CD8-positive, alpha-beta memory T cell (primary cell): ENCODE measurements around the gene FAAP20. TPM values are rescaled to one million over a fixed set of nuclear protein-coding genes. Genes with fewer than 3 reads are reported as not detected.

ENCODE experiments used
- CTCF ChIA-PET: fragments of 350-600 bp; sonication (Branson Sonifier 250); formaldehyde crosslinking; loops from one replicate; lab custom pipeline; 2021; ENCODE audit warnings: antibody characterized with exemption; lab: Charles Lee
- POLR2A ChIA-PET: fragments of 350-600 bp; sonication (Branson Sonifier 250); formaldehyde crosslinking; loops from one replicate; lab custom pipeline; 2021; ENCODE audit warnings: antibody characterized with exemption; lab: Charles Lee
- DNase-seq, 5 donors: peaks; one replicate each; pipeline versions ENCODE4 v3.0.0 to v3.0.0-alpha.2; 2020 to 2022; ENCODE audit warnings: mixed read lengths in 1 of 5
- H3K27ac ChIP-seq: one replicate; pipeline ENCODE4 v1.7.0; 2013; ENCODE audit warnings: low read depth, mild to moderate bottlenecking, low read length, moderate library complexity
- H3K27me3 ChIP-seq: 2 replicates; pipeline ENCODE4 v1.7.0; 2013; ENCODE audit warnings: low read length, mild to moderate bottlenecking; ENCODE audit not compliant: insufficient read depth, poor library complexity, severe bottlenecking
- H3K36me3 ChIP-seq: 2 replicates; pipeline ENCODE4 v1.7.0; 2013; ENCODE audit warnings: mild to moderate bottlenecking, low read length, moderate library complexity; ENCODE audit not compliant: insufficient read depth
- H3K4me1 ChIP-seq: 2 replicates; pipeline ENCODE4 v1.7.0; 2013; ENCODE audit warnings: mild to moderate bottlenecking, low read length, moderate library complexity; ENCODE audit not compliant: insufficient read depth
- H3K4me3 ChIP-seq: 2 replicates; pipeline ENCODE4 v1.7.0; 2013; ENCODE audit warnings: mild to moderate bottlenecking, low read length
- H3K9me3 ChIP-seq: 2 replicates; pipeline ENCODE4 v1.7.0; 2013; ENCODE audit warnings: mild to moderate bottlenecking, low read length
- H3K27ac Mint-ChIP-seq, 8 donors: one replicate each; pipeline ENCODE4 v1.8.0; 2020 to 2021; ENCODE audit warnings: mixed read lengths in 8 of 8, mild to moderate bottlenecking in 6 of 8, inconsistent platforms in 3 of 8, moderate library complexity in 3 of 8
- H3K27me3 Mint-ChIP-seq, 2 donors: one replicate each; pipeline ENCODE4 v1.8.0; 2020 to 2021; ENCODE audit warnings: mixed read lengths in 2 of 2, mild to moderate bottlenecking in 1 of 2, moderate library complexity in 1 of 2
- H3K36me3 Mint-ChIP-seq, 3 donors: one replicate each; pipeline ENCODE4 v1.8.0; 2020 to 2021; ENCODE audit warnings: mixed read lengths in 3 of 3, inconsistent platforms in 1 of 3, mild to moderate bottlenecking in 1 of 3
- H3K4me1 Mint-ChIP-seq, 3 donors: one replicate each; pipeline ENCODE4 v1.8.0; 2020 to 2021; ENCODE audit warnings: mixed read lengths in 3 of 3, inconsistent platforms in 1 of 3, mild to moderate bottlenecking in 1 of 3
- H3K4me3 Mint-ChIP-seq, 7 donors: one replicate each; pipeline ENCODE4 v1.8.0; 2020 to 2021; ENCODE audit warnings: mixed read lengths in 7 of 7, mild to moderate bottlenecking in 6 of 7, moderate library complexity in 4 of 7, inconsistent platforms in 2 of 7
- H3K9me3 Mint-ChIP-seq, 5 donors: one replicate each; pipeline ENCODE4 v1.8.0; 2020 to 2022; ENCODE audit warnings: mixed read lengths in 5 of 5, mild to moderate bottlenecking in 3 of 5, moderate library complexity in 2 of 5, inconsistent platforms in 1 of 5
- polyA plus RNA-seq: library from polyadenylated mRNA; unstranded; fragments of 300-500 nt; fragmentation: Illumina TruSeq; gene quantifications from one replicate; pipeline ENCODE4 v1.2.3, GENCODE V29; 2021
- total RNA-seq, 2 experiments: library from RNA; stranded (reverse); gene quantifications; one replicate each; pipeline ENCODE4 v1.2.3, GENCODE V29; 2021

The FAAP20 gene
- total and polyA plus RNA-seq, 3 experiments from 2014 or later, result 65.0 to 72.5 (median 66.4) TPM

- peaks cover 16 to 25% (median 16%) of the 10 kb centered on the region in 3 donors for H3K4me1 Mint-ChIP-seq
- Histone ChIP-seq H3K4me1 (peaks cover 27% of the 10 kb centered on the region), H3K36me3 (no peaks in the 10 kb centered on the region), H3K4me3 (no peak overlapping the region), H3K27ac (no peak overlapping the region), H3K9me3 (no peaks in the 10 kb centered on the region), H3K27me3 (no peaks in the 10 kb centered on the region)
- H3K9me3 Mint-ChIP-seq, result no peaks in the 10 kb centered on the region
- POLR2A ChIA-PET, result no interaction called here
- CTCF ChIA-PET, result interaction anchor here (0.9 to 2.3 kb wide), 4 partner anchors 28 to 181 kb away, joined by 3 to 14 read pairs (median 7); no protein-coding TSS in a partner anchor
- no peaks in the 10 kb centered on the region for H3K27me3 Mint-ChIP-seq
- peak overlapping the region in 2 of 8 donors; percentile 15 to 66 for H3K27ac Mint-ChIP-seq
- H3K36me3 Mint-ChIP-seq, result no peaks in the 10 kb centered on the region
- no peak for DNase-seq
- no peak overlapping the region for H3K4me3 Mint-ChIP-seq
Measured at GRCh38 chr1:2201062-2201461, 6.5 kb upstream of the FAAP20 start.

- ChIA-PET CTCF (interaction anchor here (0.7 to 2.3 kb wide), 7 partner anchors 25 to 348 kb away, joined by 3 to 14 read pairs (median 5); no protein-coding TSS in a partner anchor), POLR2A (interaction anchor here (1.0 to 1.2 kb wide), 2 partner anchors 29 to 115 kb away, joined by 3 to 4 read pairs; no protein-coding TSS in a partner anchor)
- Histone ChIP-seq H3K36me3 (no peaks in the 10 kb centered on the region), H3K4me1 (peaks cover 23% of the 10 kb centered on the region), H3K27ac (no peak overlapping the region), H3K27me3 (no peaks in the 10 kb centered on the region), H3K4me3 (no peak overlapping the region), H3K9me3 (no peaks in the 10 kb centered on the region)
- Mint-ChIP-seq H3K4me1 (peaks cover 16 to 22% (median 16%) of the 10 kb centered on the region in 3 donors), H3K4me3 (no peak overlapping the region), H3K9me3 (no peaks in the 10 kb centered on the region), H3K36me3 (no peaks in the 10 kb centered on the region), H3K27ac (peak overlapping the region in 4 of 8 donors; percentile 81 to 96 (median 92)), H3K27me3 (no peaks in the 10 kb centered on the region)
- no peak for DNase-seq
Measured at GRCh38 chr1:2200308-2200943, 5.9 kb upstream of the FAAP20 start.

- Mint-ChIP-seq H3K27ac (peak overlapping the region; percentile 87 to 99 (median 94)), H3K4me1 (peaks cover 16 to 22% (median 16%) of the 10 kb centered on the region in 3 donors), H3K36me3 (no peaks in the 10 kb centered on the region), H3K9me3 (no peaks in the 10 kb centered on the region), H3K4me3 (peak overlapping the region; percentile 80 to 91 (median 82)), H3K27me3 (no peaks in the 10 kb centered on the region)
- peak overlapping the region; percentile 73 for H3K27ac ChIP-seq
- no peaks in the 10 kb centered on the region for H3K36me3 ChIP-seq
- CTCF ChIA-PET, result interaction anchor here (0.8 to 2.3 kb wide), 11 partner anchors 10 to 349 kb away, joined by 3 to 14 read pairs (median 4); partner anchors contain the start of genes MORN1 and RER1
- DNase-seq, result peak; percentile 73 to 88 (median 81)
- H3K27me3 ChIP-seq, result no peaks in the 10 kb centered on the region
- POLR2A ChIA-PET, result interaction anchor here (0.6 to 1.3 kb wide), 5 partner anchors 9 to 205 kb away, joined by 3 to 7 read pairs (median 4); no protein-coding TSS in a partner anchor
- peak overlapping the region; percentile 57 for H3K4me3 ChIP-seq
- peaks cover 28% of the 10 kb centered on the region for H3K4me1 ChIP-seq
- no peaks in the 10 kb centered on the region for H3K9me3 ChIP-seq
Measured at GRCh38 chr1:2199042-2199810, 4.7 kb upstream of the FAAP20 start.

GRCh38 chr1:2198571-2198970, 4.0 kb upstream of the FAAP20 start:
- H3K27me3 Mint-ChIP-seq, result no peaks in the 10 kb centered on the region
- Histone ChIP-seq H3K36me3 (no peaks in the 10 kb centered on the region), H3K27me3 (no peaks in the 10 kb centered on the region), H3K27ac (peak overlapping the region; percentile 73), H3K9me3 (no peaks in the 10 kb centered on the region), H3K4me3 (peak overlapping the region; percentile 57), H3K4me1 (peaks cover 32% of the 10 kb centered on the region)
- peak overlapping the region; percentile 87 to 99 (median 94) for H3K27ac Mint-ChIP-seq
- no peaks in the 10 kb centered on the region for H3K9me3 Mint-ChIP-seq
- peak overlapping the region in 6 of 7 donors; percentile 80 to 91 (median 82) for H3K4me3 Mint-ChIP-seq
- H3K4me1 Mint-ChIP-seq, result peaks cover 16 to 25% (median 16%) of the 10 kb centered on the region in 3 donors
- DNase-seq, result no peak
- ChIA-PET CTCF (interaction anchor here (1.1 to 2.3 kb wide), 7 partner anchors 11 to 193 kb away, joined by 3 to 14 read pairs (median 5); partner anchors contain the start of genes MORN1 and RER1), POLR2A (interaction anchor here (1.2 to 1.3 kb wide), 2 partner anchors 9 to 29 kb away, joined by 4 to 7 read pairs; no protein-coding TSS in a partner anchor)
- no peaks in the 10 kb centered on the region for H3K36me3 Mint-ChIP-seq

GRCh38 chr1:2197707-2198165, 3.2 kb upstream of the FAAP20 start:
- Mint-ChIP-seq H3K36me3 (no peaks in the 10 kb centered on the region), H3K27me3 (no peaks in the 10 kb centered on the region), H3K4me1 (peaks cover 16 to 27% (median 16%) of the 10 kb centered on the region in 3 donors), H3K9me3 (no peaks in the 10 kb centered on the region), H3K27ac (peak overlapping the region; percentile 51 to 96 (median 88)), H3K4me3 (peak overlapping the region in 1 of 7 donors; percentile 48)
- H3K36me3 ChIP-seq, result no peaks in the 10 kb centered on the region
- H3K9me3 ChIP-seq, result no peaks in the 10 kb centered on the region
- H3K27me3 ChIP-seq, result no peaks in the 10 kb centered on the region
- POLR2A ChIA-PET, result interaction anchor here (0.6 kb wide), 1 partner anchor 601 kb away, joined by 4 read pairs; no protein-coding TSS in a partner anchor
- peak overlapping the region; percentile 61 for H3K27ac ChIP-seq
- CTCF ChIA-PET, result interaction anchor here (0.8 to 2.0 kb wide), 5 partner anchors 115 to 359 kb away, joined by 3 to 8 read pairs (median 4); partner anchors contain the start of genes MORN1, RER1 and TNFRSF14
- no peak for DNase-seq
- H3K4me1 ChIP-seq, result peaks cover 32% of the 10 kb centered on the region
- H3K4me3 ChIP-seq, result no peak overlapping the region

- peak overlapping the region in 3 of 8 donors; percentile 21 to 76 (median 57) for H3K27ac Mint-ChIP-seq
- H3K4me1 Mint-ChIP-seq, result peaks cover 15 to 29% (median 16%) of the 10 kb centered on the region in 3 donors
- Histone ChIP-seq H3K4me1 (peaks cover 32% of the 10 kb centered on the region), H3K27ac (peak overlapping the region; percentile 61), H3K36me3 (no peaks in the 10 kb centered on the region), H3K27me3 (no peaks in the 10 kb centered on the region), H3K9me3 (no peaks in the 10 kb centered on the region), H3K4me3 (no peak overlapping the region)
- H3K9me3 Mint-ChIP-seq, result no peaks in the 10 kb centered on the region
- no peak overlapping the region for H3K4me3 Mint-ChIP-seq
- ChIA-PET POLR2A (interaction anchor here (0.6 kb wide), 1 partner anchor 601 kb away, joined by 4 read pairs; no protein-coding TSS in a partner anchor), CTCF (interaction anchor here (0.8 to 2.4 kb wide), 6 partner anchors 116 to 359 kb away, joined by 3 to 114 read pairs (median 6); partner anchors contain the start of genes MORN1, RER1 and TNFRSF14)
- no peaks in the 10 kb centered on the region for H3K36me3 Mint-ChIP-seq
- DNase-seq, result no peak
- H3K27me3 Mint-ChIP-seq, result no peaks in the 10 kb centered on the region
Measured at GRCh38 chr1:2196901-2197638, 2.5 kb upstream of the FAAP20 start.

GRCh38 chr1:2195785-2196184, 1.2 kb upstream of the FAAP20 start:
- DNase-seq, result no peak
- Mint-ChIP-seq H3K9me3 (no peaks in the 10 kb centered on the region), H3K4me3 (no peak overlapping the region), H3K27me3 (no peaks in the 10 kb centered on the region), H3K36me3 (peaks cover 0 to 2% (median 1%) of the 10 kb centered on the region in 3 donors), H3K27ac (peak overlapping the region in 3 of 8 donors; percentile 91 to 95 (median 95)), H3K4me1 (peaks cover 18 to 36% (median 20%) of the 10 kb centered on the region in 3 donors)
- no peaks in the 10 kb centered on the region for H3K27me3 ChIP-seq
- H3K27ac ChIP-seq, result peak overlapping the region; percentile 78
- H3K36me3 ChIP-seq, result no peaks in the 10 kb centered on the region
- no peaks in the 10 kb centered on the region for H3K9me3 ChIP-seq
- CTCF ChIA-PET, result interaction anchor here (1.1 to 2.4 kb wide), 14 partner anchors 11 to 352 kb away, joined by 3 to 114 read pairs (median 10); partner anchors contain the start of genes MORN1 and RER1
- no peak overlapping the region for H3K4me3 ChIP-seq
- POLR2A ChIA-PET, result interaction anchor here (1.2 to 2.0 kb wide), 8 partner anchors 35 to 352 kb away, joined by 5 to 15 read pairs (median 8); partner anchors contain the start of genes MORN1 and RER1
- H3K4me1 ChIP-seq, result peaks cover 32% of the 10 kb centered on the region
